CD4-positive, alpha-beta T cell treated with Interleukin-6 for 4 hours (primary cell): Measurements from ENCODE around the gene CIITA.
"Not testable (repeated sequence)": the region's sequence is repeated elsewhere in the genome, so short reads cannot be mapped to it uniquely, and the experiment has no call there.

Source experiments
- DNase-seq: peaks from one replicate; pipeline ENCODE4 v3.0.0-alpha.2; 2020; ENCODE audit warnings: mixed read lengths

CIITA gene

DNA sequence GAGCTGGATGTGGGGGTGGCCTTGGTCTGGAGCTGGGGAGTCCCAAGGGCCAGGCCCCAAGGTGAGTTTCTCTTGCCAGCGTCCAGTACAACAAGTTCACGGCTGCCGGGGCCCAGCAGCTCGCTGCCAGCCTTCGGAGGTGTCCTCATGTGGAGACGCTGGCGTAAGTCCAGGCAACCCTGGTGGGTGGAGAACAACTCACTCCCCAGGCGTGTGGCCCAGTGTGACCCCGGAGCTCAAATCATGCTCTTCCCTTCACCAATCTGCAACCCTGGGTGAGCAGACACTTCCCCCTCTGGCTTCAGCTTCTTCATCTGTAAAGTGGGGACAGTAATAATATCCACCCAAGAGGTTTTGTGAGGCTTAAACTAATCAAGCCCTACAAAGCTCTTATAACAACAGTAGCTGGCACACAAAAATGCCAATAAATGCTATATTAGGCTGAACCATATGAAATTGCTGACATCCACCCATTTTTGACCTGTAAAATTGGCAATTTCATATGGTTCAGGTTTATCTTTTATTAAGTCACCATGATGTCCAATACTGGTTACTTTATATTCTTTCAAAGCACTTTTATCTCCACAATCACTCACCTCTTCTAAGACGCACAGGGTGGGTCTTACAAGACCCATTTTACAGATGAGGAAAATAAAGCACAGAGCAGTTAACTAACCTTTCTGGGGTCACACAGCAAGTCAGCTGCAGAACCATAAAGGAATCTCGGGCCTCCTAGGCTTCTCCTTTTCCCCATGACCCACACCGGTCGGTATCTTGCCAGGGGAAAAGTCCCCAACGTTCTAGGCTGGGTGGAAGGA is 45.5 kb downstream of the CIITA start:
- no peak for DNase-seq

DNA sequence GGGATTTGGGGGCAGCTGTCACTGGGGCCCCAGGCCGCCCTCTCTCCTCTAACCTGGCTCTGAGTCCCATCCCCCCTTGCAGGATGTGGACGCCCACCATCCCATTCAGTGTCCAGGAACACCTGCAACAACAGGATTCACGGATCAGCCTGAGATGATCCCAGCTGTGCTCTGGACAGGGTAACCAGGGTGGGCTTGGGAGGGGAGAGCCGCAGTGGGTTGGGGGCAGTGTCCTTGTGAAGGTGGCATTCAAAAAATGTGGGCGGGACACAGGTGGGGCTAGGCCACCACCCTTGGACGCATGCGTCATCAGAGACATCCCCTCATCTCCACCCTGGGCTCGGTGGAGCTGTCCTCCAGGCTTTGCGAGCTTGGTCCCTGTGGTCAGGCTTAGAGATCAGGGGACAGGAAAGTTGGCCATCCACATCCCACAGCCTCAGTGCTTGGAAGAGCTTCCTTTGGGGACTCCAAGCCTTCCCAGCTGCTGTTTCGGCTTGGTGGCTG is 46.2 kb downstream of the CIITA start:
- no peak for DNase-seq

DNA sequence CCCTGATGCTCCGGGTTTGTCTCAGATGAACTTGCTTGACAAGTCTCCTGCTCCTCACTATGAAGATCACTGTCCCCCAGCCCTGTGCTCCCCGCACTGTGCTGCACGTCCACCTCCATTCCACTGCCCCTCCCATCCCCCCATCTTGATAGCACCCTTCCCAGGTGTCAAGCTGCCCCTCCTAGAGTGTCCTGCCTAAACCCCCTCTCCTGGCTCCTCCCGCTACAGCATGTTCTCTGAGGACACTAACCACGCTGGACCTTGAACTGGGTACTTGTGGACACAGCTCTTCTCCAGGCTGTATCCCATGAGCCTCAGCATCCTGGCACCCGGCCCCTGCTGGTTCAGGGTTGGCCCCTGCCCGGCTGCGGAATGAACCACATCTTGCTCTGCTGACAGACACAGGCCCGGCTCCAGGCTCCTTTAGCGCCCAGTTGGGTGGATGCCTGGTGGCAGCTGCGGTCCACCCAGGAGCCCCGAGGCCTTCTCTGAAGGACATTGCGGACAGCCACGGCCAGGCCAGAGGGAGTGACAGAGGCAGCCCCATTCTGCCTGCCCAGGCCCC is 46.7 kb downstream of the CIITA start:
- DNase-seq = no peak

DNA sequence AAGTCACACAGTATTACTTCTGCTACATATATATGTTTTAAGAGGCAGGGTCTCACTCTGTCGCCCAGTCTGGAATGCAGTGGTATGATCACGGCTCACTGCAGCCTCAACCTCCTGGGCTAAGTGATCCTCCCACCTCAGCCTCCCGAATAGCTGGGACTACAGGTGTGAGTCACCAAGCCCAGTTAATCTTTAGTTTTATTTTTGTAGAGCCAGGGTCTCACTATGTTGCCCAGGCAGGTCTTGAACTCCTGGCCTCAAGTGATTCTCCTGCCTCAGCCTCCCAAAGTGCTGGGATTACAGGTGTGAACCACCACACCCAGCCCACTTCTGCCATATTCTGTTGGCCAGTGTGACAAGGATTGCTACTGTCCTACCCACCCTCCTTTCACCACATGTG is 48.3 kb downstream of the CIITA start:
- DNase-seq = not testable (repeated sequence)

DNA sequence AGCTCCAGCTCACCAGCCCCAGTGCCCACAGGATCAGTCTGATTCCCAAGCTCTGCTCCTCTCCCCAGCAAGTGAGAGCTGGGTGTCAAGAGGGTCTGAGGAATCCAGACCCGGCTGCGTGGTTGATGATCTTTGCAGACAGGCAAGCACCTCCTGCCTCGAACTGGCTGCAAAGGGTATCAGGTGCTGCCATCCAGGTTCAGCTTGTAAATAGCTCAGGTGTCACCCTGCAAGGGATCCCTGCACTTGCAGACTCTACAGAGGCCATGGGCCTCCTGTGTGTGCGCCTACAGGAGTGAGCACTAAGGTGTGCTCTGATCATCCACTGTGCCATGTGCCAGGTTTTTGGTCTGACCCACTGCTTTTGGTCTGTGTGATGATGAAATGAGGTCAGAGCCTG is 49.1 kb downstream of the CIITA start:
- no peak for DNase-seq

DNA sequence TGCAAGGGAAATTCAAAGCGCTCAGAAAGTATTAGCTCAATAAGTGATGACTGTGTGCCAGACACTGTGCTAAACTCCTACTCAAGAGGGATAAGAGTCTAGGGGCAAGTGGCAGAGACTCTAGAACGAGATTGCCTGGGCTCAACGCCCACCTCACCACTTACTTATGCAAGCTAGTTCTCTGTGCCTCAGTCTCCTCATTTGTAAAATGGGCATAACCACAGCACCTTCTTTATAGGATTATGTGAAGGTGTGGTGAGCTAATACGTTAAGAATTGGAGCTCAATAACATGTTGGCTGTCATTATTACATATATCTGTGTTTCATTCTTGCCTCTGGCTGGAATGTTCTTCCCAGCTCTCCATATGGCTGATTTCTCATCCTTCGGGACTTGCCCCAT is 49.9 kb downstream of the CIITA start:
- no peak for DNase-seq

DNA sequence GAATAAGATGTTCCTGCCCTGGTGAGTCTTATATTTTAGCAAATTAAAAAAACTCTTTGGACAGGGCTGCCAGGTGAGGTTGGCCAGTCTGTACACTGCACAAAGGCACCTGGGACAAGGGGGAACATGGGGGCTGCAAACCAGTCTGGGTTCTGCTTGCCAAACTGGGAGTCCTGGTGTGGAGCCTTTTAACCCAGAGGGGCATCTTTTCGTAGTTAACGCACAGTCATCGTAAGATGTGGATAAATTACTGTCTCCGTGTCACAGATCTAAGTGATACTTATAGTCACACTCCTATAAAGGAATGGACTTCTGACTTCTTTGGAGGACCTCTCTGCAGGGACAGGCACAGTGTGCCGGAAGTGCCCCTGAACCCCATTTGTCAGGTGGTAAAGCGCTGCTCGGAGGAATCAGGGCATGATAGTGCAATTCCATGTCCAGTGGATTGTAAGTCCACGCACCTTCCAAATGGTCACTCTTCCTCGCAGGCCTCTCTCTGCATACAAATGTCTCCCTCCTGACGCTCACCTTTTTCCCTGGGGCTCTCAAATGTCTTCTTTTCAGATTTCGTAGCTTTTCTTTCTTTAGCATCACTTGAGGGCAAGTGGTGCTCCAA is 50.6 kb downstream of the CIITA start:
- no peak for DNase-seq

DNA sequence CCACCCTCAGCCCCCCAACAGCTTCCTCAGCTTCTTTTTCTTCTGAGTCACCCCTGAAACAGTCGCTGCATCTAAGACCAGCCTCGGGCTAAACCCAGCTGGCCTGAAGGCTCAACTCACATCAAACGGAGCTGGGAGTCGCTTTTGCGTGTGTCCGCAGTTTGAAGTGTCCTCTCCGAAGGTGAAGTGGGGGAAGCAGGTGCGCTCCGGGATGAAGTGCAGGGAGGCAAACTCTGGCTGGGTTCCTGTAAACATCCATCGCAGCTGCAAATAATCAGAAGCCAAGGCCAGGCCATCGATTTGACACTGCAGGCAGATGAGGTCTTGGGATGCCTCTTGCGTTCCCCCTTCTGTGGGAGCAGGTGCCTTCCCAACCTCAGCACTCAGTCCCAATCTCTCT is 52.1 kb downstream of the CIITA start:
- not testable (repeated sequence) for DNase-seq

DNA sequence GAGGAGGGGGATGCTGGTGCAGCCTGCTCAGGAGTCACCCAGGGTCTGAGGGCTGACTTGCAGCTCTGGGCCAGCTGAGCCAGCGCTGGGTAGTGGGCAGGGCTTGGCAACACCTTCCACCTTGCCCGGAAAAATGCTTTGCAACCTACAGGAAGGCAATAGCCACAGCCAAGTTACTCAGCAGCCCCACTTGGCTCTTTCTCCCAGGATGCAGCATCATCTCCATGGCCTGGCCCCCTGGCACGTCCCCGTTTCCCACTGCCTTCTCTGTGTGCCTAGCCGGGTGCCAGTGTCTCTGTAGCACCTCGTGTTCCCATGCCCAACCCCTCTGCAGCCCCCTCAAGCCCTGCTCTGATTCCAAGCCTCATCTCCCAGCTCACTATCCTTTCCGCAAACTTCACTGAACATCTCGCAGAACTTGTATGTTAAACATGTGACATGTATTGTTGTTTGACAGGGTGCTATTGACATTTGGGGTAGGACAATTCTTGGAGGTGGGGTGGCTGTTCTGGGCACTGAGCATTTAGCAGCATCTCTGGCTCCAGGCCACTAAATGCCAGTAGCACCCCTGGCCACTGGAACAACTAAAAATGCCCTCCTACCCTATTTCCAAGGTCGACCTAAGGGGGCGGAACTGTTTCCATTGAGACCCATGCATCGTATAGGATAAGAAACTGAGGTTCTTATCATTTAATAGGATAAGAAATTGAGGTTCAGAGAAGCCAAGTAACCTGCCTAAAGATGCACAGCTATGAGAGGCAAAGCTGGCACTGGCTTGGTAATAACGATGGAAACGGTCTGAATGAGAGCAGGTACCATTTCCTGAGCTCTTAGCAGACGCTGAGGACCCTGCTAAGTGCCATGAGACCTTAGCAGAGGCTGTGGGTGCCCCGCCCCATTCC is 53.1 kb downstream of the CIITA start:
- DNase-seq = no peak

DNA sequence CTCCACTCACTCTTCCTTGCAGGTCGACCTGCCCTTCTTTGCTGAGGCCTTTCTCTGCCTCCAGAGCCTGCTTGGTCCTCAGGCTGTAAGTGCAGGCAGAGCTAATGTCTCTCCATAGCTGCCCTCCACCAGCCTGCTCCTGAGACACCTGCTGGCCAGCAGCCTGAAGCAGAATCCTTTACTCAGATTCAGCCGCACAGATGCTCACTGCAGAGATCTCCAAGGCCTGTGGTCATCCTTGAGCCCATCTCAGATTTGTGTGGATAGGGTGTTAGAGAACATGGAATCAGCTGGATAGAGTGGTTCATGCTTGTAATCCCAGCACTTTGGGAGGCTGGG is 53.7 kb downstream of the CIITA start:
- DNase-seq = no peak

DNA sequence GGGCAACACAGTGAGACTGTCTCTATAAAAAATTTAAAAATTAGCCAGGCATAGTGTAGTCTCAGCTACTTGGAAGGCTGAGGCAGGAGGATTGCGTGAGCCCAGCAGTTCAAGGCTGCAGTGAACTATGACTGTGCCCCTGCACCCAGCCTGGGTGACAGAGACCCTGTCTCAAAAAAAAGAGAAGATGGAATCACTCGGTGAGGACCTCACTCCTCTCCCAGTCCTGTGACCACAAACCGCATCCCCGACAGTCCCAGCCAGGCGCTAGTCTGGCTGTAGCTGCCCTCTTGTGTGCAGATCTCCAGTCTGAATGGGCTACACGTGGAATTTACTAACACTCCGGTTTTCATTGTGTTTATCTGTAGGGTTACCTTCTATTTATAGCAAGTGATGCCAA is 54.1 kb downstream of the CIITA start:
- no peak for DNase-seq

DNA sequence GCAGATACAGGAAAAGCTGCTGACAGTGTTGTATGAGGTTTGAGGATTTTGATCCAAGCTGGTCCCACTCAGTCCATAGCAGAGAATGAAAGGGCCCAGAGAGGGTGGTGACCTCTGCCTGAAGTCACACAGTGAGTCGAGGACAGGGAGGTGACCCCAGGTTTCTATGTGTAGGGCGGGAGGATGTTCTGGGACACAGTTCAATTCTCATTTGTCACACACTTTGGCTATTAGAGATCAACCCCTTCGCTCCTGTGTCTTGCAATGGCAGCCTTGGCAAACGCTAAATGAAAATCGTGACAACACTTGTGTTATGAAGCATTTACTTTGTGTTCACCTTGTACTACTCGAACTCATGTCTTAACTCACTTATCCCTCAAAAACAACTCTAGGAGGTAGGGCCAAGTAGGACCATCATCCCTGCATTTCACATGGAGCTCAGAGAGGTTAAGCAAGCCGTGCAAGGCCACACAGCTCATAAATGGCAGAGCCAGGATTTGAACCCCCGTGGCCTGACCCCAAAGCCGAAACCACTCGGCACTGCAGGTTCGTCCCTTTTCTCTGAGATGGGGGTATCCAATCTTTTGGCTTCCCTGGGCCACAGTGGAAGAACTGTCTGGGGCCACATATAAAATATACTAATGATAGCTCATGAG is 55.1 kb downstream of the CIITA start:
- DNase-seq = no peak

DNA sequence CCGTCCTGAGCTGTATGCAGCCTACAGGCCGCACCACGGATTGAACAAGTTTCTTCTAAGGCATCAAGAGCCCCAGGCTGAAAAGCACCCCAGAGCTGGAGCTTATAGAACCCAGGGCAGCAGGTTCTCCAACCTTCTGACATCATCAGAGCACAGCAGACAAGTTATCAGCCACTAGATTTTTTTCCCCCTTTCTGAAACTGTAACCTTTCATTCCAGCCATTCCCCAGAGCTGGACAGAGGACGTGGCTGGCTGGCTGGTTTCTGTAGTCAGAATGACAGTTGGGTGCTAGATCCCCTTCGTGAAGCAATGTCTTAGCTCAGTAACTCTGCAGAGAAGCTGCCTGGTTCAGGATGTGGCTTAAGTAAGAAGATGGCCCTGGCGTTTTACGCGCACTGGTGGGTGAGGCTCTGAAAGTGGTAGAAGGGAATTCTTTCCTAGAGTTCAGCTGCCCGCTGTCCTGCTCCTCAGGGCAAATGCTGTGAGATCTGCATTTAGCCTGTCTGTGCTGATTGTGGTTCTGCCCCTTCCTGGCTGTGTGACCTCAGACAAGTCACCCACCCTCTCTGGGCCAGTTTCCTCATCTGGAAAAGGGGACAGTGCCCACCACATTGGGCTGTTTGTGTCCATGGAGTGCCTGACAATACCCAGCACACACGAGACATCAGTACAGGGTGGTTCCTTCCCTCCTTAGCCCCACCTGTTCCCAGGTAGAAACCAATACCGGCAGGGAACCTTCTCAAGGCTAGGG is 56.1 kb downstream of the CIITA start:
- no peak for DNase-seq

DNA sequence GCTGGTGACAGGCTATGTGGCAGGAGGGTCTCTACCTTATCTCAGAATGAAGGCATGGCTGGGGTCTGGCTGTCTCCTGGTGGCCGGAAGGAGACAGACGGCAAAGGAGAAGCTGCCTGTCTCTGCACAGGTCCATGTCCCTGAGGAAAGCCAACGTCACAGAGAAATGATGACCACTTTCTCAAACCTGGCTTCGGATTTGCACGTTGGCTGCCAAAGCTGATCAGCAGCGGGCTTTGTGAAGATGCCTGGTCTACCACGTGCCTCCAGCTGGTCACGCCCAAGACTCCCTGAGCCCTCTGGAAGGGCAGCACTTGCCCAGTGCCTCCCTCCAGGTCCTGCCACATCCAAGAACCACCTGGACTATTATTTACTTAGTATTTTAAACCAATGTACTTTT is 56.9 kb downstream of the CIITA start:
- no peak for DNase-seq

DNA sequence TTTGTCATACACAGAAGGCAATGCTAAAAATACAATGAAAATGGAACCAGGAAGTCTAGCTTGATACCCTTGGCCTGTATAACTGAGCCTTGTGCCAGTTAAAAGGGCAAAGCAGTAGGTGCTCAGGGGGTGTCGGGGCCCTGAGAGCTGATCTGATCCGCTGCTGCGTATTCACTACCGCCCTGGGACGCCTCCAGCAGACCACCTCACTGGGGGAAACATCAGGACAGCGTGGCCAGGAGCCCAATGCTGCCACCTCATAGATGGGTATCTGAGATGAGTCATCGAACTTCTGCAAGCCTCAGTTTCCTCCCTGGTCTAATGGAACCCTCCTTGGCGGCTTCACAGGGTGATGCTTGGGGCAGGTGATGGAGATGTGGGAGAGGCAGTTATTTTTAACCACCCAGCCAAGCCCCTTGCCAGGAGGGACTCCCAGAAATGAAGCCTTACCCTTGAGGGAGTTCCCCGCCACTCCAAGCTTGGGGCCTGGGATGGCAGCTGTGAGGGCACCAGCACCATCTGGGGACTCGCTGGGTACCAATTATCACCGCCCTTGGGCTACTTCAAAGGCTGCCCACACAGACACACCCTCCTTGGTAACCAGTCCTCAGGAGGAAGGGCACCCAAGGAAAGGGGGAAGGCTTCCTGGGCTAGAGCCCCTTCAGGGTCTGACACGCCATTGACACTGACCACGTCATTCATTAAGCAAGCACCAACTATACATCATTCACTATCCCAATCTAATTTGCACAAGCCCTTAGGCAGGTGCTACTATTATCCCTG is 57.5 kb downstream of the CIITA start:
- no peak for DNase-seq

DNA sequence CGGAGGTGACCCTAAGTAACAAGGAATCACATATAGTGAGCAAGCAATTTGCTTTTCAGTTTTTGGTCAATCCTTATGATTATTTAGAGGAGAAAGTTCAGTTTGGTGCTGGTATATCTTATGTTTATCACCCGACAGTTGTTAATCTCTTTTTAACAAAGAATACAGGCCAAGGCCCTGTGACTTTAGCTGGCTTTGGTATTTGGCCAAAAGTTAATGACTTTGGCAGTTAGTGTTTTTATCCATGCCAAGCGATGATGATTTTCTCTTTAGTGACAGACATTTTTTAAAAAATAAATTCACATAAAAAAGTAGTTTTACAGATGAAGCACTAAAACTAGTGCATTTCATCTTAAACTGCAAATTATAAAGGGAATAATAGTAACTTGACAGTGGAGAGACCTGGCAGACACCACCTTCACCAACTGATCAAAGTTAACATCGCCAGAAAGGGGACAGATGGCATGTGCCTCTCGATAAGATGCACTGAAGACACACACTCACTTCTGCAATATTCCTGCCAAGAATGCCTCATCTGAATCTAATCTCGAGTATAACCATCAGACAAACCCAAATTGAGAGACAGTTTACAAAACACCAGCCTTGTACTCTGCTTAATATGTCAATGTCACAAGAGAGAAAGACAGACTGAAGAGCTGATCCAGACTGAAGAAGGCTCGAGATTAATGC is 58.4 kb downstream of the CIITA start:
- DNase-seq = no peak

DNA sequence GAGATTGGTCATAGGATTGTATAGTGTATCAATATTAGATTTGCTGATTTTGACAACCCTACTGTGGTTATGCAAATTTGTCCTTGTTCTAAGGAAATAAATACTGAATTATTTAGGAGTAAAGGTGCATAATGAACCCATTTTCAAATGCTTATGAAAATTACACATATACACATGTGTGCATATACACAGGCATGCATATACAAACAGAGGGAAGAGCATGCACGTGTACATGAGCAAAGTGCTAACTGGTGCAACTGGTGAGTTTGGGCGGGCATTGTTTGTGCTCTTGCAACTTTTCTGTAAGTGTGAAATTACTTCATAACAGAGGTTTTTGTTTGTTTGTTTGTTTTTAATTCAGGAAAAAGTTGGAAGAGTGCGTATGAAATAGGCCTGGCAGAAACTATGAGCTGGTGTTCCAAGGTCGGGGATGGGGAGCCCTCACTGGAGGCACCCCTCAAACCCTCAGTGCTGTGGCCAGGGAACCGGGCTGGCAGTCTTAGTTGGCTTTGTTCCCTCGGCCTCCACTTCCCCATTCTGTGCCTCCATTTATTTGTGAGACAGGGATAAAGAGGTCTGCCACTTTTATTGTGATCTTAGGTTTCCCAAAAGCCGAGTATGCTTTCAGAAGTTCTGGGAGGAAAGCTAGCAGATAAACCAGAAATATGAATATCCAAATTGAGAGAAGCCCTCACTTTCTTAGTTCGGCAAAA is 59.4 kb downstream of the CIITA start:
- no peak for DNase-seq

DNA sequence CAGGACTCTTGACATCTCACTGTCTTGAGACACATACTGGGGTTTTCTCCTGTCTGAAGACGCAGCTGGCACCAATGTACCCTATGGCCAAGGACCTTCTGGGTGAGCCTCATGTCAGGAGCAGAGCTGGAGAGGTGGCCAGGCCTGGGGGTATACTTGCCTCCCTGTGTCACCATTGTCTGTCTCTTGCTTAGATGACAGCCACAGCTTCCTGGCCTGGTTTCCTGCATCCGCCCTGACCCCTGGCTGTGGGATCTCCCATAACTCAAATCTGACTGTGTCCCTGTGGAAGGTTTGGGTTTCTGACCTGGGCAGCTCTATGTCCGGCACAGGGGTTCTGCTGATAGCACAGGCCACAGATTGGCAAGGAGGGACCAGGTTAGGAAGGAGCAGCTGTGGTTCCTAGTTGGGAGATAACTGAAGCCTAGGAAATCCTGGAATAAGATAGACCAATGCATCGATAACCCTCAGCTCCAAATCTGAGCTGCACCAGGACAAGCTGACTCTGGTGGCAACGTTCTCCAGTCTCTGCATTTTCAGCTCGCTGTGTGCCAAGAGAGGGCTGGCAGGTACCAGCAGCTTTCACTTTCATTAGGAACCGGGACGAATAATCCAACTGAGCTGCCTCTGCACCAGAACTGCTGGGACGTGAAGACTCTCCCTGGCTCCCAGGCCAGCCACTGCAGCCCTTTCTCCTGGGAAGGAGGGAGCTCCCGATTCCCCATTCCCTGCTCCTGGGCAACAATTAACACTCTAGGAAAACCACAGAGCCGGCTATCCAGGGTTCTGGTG is 60.3 kb downstream of the CIITA start:
- peak; percentile 24 for DNase-seq

DNA sequence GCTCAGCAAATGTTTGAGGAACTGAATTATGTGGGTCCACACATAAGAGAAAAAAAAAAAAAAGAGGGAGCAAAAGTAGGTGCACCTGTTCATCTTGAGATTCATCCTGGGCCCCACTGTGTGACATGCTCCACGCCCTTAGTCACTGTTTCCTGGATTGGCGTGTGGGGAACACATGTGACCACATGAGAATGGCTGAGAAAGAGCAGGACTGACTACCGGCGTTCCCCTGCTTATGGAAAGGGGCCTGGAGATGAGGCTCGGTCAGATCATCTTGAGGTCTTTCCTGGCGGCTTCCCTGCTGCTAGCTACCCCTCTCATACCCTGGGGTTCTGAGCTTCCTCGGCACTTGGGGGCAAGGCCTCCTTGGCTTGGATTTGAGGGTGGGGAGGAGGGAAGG is 61.3 kb downstream of the CIITA start:
- peak; percentile 42 for DNase-seq
